Testis (tissue), 2 donors: Measurements from ENCODE around the gene FAM78B.

Experiments
- CTCF ChIP-seq, 3 experiments: fragments of 450-650 bp in 2 of 3; fragments of 200-600 bp in 1 of 3; sonication (generic) in 1 of 3; IDR thresholded peaks; one replicate each; pipeline ENCODE4 v1.5.1; 2016 to 2019; ENCODE audit warnings: antibody characterized with exemption in 3 of 3, mild to moderate bottlenecking in 2 of 3, moderate library complexity in 1 of 3
- POLR2A ChIP-seq: fragments of 450-650 bp; IDR thresholded peaks from one replicate; pipeline ENCODE4 v1.6.1; 2017; ENCODE audit warnings: antibody characterized with exemption, mild to moderate bottlenecking, moderate library complexity

- no peak for TF ChIP-seq CTCF (IDR thresholded peaks at IDR 0.05)
- no peak for TF ChIP-seq POLR2A
Observed at GRCh38 chr1:166036092-166036491, 130.7 kb downstream of the FAM78B start.
